GM12865 (cell line): ENCODE results near the gene GSC2.

Source experiments
- DNase-seq: peaks from one replicate; pipeline ENCODE4 v3.0.0; 2010; ENCODE audit warnings: low read depth
- H3K4me3 ChIP-seq: 2 replicates; pipeline ENCODE4 v1.5.1; 2011; ENCODE audit warnings: mild to moderate bottlenecking, low read depth, low read length, control low read depth
- TF ChIP-seq, protein P1 (sequence below): IDR thresholded peaks from 2 replicates; pipeline ENCODE4 v1.5.1; 2011; ENCODE audit warnings: low read length, control low read depth, low read depth, inconsistent platforms; ENCODE audit not compliant: insufficient read depth; ENCODE audit errors: missing control alignments

GSC2 gene

DNA sequence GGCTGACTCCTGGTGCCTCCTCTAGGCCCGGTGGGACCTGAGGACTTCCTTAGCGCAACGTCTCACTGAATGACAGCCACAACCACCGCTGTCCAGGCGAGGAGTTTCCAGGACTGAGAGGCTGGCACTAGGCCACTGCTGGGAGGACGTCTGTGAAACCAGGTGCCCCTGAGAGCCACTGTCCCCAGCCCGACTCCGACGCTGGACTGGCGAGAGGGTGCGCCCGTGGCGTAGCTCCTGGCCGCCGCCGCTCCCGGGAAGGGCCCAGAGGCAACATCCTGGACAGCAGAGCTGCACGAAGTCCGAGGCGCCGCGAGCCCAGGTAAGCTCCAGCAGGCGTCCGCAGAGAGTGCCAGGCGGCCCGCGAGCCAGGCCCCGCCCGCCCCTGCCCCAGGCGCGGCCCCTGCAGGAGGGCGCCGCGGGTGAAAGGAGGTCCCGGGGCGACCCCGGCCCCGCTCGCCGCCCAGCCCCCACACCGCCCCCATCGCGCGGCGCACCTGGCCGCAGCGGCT lies 28.4 kb downstream of the GSC2 start:
- peak overlapping the region; percentile 84 for H3K4me3 ChIP-seq
- DNase-seq = peak; percentile 53
- TF ChIP-seq, protein P1, sequence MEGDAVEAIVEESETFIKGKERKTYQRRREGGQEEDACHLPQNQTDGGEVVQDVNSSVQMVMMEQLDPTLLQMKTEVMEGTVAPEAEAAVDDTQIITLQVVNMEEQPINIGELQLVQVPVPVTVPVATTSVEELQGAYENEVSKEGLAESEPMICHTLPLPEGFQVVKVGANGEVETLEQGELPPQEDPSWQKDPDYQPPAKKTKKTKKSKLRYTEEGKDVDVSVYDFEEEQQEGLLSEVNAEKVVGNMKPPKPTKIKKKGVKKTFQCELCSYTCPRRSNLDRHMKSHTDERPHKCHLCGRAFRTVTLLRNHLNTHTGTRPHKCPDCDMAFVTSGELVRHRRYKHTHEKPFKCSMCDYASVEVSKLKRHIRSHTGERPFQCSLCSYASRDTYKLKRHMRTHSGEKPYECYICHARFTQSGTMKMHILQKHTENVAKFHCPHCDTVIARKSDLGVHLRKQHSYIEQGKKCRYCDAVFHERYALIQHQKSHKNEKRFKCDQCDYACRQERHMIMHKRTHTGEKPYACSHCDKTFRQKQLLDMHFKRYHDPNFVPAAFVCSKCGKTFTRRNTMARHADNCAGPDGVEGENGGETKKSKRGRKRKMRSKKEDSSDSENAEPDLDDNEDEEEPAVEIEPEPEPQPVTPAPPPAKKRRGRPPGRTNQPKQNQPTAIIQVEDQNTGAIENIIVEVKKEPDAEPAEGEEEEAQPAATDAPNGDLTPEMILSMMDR = no peak

DNA sequence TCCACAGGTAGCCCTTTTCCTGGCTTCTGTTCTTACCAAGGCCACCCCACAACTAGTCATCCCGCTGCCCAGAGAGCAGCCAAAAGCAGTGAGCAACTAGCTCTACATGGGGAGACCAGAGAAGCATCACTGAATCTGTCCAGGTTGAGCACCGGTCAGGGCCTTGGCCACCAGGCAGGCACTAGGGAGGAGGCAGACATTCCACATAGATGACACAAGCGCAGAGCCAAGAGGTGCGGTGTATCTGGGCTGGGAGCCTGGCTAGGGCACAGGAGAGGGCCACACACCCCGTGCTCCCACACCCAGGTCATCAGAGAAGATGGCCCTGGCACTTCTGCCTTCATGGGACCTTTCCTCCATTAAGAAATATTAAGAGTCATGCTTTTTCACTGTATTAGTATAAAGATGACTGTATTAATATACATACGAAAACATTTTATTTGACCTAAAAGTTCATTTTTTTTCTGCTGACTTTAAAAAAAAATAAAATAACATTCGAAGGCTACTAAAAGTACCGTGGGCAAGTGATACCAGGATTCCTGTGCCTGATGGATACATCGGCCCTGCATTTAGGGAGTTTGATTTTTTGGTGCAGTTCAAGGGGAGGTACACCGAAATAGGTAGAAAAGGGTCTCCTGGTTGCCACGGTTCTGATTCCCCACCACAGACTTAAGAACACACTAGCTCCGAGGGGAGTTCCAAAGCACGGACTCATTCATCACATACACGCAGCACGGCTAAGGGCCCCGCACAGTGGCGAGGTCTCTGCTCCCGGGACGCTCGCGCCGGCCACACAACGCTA lies 29.1 kb downstream of the GSC2 start:
- no peak for DNase-seq

DNA sequence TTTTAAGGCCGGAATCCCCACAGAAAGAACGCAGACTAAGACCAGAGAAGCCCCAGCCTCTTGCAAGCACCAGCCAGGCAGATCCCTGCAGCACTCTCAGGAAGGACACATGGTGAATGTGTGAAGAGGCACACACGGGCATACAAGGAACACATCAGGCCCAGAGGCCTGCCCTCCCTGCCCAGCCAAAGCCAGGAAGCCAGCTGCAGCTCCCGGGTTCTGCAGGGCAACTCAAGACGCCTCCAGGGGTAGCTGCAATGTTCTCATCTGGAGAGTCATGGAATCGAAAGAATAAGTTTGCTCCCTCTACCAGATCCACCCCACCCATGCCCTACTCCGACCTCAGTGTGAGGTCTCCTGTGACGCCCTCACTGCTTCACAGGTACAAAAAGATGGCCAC lies 30.1 kb downstream of the GSC2 start:
- TF ChIP-seq, protein P1 = no peak
- H3K4me3 ChIP-seq = no peak overlapping the region
- no peak for DNase-seq

More for the DNA sequence above, 29.1 kb downstream of the GSC2 start:
- peak overlapping the region; percentile 84 for H3K4me3 ChIP-seq
- TF ChIP-seq, protein P1 = no peak

DNA sequence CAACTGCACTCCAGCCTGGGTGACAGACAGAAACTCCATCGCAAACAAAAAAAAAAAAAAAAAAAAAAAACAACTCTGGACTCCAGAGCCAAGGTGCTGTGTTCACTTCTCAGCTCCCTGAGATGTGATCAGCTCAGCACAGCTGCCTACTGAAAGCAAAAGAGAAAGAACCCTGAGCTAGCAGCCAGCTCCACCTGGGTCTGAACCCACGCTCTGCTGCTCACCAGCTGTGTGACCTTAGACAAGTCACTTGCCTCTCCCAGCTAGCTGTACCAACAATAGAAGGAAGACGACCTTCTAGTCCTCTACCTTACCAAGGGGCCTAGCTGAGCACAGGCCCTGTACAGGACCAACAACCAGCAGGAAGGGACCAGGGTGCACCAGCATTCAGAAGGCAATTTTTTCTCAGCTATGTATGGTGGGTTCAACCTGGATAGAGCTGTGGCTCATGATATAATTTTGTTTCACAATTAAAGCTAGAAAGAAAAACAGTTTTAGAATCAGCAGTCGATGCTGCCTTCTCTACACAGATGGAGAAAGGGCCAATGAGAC lies 31.7 kb downstream of the GSC2 start:
- peak; percentile 90 for DNase-seq
- H3K4me3 ChIP-seq = no peak overlapping the region
- TF ChIP-seq, protein P1 = no peak

DNA sequence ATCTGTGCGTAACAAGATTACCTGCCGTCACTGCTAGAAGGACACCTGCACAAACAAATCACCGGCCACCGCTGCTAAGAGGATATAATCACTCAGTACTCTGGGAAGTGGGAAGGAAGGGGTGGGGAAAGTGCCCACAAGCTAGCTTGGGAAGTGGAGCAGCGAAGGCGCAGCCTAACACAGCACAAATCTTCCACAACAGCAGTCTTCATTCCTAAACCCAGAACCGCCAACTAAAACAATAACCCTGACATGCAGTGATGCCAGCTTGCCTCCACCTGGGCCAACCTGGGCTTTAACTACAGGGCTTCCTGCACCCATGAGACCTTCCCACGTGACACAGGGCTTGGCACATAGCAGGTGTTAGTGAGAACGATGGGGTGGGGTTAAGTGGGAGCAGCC lies 33.0 kb downstream of the GSC2 start:
- no peak overlapping the region for H3K4me3 ChIP-seq
- no peak for DNase-seq
- TF ChIP-seq, protein P1 = no peak

DNA sequence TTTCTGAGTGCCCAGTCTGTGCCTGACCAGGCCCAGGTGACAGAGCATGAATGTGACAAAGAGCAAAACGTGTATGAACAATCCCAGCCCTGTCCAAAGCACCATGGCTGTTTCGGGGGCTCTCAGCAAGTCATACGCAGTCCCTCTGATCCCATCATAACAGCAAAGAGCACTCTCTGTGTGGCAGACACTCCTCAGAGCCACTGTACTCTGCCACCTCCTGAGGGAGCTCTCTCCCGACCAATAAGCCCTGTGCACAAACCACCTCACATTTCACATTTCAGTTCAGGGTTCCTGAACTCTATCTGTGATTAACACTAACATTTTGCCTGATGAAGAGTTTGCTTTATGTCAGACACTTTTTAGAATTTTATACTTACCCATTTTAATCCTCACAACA lies 34.5 kb downstream of the GSC2 start:
- TF ChIP-seq, protein P1 = no peak
- no peak for DNase-seq

More for the DNA sequence above, 34.5 kb downstream of the GSC2 start:
- H3K4me3 ChIP-seq = no peak overlapping the region
